ENCODE measurements around the gene RNF25. TPM values are rescaled to one million over a fixed set of nuclear protein-coding genes. Genes with fewer than 3 reads are reported as not detected.

RNF25 gene
- polyA plus RNA-seq, 3 donors, result 10.7 to 20.3 (median 12.9) TPM

GRCh38 chr2:218679119-218679518 is 7.3 kb upstream of the RNF25 start:
- Histone ChIP-seq H3K27ac (ENCODE audit: low read depth in 1 of 2, low read length in 2 of 2) (peak overlapping the region; percentile 21 to 30), H3K27me3 (ENCODE audit: control insufficient read depth in 2 of 2, insufficient read depth in 2 of 2, low read length in 2 of 2) (no peaks in the 10 kb centered on the region), H3K4me2 (replicated peaks; ENCODE audit: extremely low read depth, low read length, poor library complexity, severe bottlenecking) (peak overlapping the region; percentile 51), H3K9me3 (replicated peaks in 1 of 2; ENCODE audit: control insufficient read depth in 1 of 2, insufficient read depth in 1 of 2, low read length in 2 of 2) (no peaks in the 10 kb centered on the region), H3K4me3 (replicated peaks in 1 of 3; ENCODE audit: low read depth in 2 of 3, low read length in 3 of 3) (peak overlapping the region in 1 of 3 experiments; percentile 24), H3K79me2 (ENCODE audit: insufficient read depth, low read length) (no peaks in the 10 kb centered on the region), H3K4me1 (ENCODE audit: control insufficient read depth in 1 of 2, insufficient read depth in 2 of 2, low read length in 2 of 2) (peaks cover 15 to 16% of the 10 kb centered on the region in 2 donors), H3K36me3 (replicated peaks in 1 of 2; ENCODE audit: control insufficient read depth in 1 of 2, insufficient read depth in 2 of 2, low read length in 2 of 2) (no peaks in the 10 kb centered on the region), H4K20me1 (ENCODE audit: insufficient read depth, low read length) (no peaks in the 10 kb centered on the region), H2AFZ (ENCODE audit: insufficient read depth, low read depth, low read length, poor library complexity, severe bottlenecking) (peak overlapping the region; percentile 56), H3K9ac (ENCODE audit: insufficient read depth, low read length, poor library complexity, severe bottlenecking) (no peak overlapping the region)
- Mint-ChIP-seq H3K36me3 (peaks cover 7 to 12% of the 10 kb centered on the region in 2 donors), H3K4me1 (peaks cover 17% of the 10 kb centered on the region), H3K27ac (peak overlapping the region; percentile 83 to 92 (median 88)), H3K4me3 (peak overlapping the region; percentile 7 to 71), H3K9me3 (peaks cover 0 to 2% (median 0%) of the 10 kb centered on the region in 7 donors), H3K27me3 (ENCODE audit: low read depth in 3 of 3) (peaks cover 0 to 4% (median 0%) of the 10 kb centered on the region in 3 donors)
- 0% methylated on average over 4 of the region's 4 CpGs for WGBS (ENCODE audit: insufficient coverage)
- DNase-seq, result peak; percentile 87 to 98 (median 95)
- no peak for TF ChIP-seq CTCF (IDR thresholded peaks at IDR 0.05)
- intact Hi-C loops (cut with micrococcal nuclease), result loop anchor here in 1 of 2 donors (10.0 kb wide), 1 partner anchor 274 kb away; no protein-coding TSS in a partner anchor

- peaks cover 19 to 25% of the 10 kb centered on the region in 2 donors for H3K36me3 Mint-ChIP-seq
- Histone ChIP-seq H3K4me2 (replicated peaks; ENCODE audit: extremely low read depth, low read length, poor library complexity, severe bottlenecking) (peak overlapping the region; percentile 91), H2AFZ (ENCODE audit: insufficient read depth, low read depth, low read length, poor library complexity, severe bottlenecking) (peak overlapping the region; percentile 98), H3K9me3 (replicated peaks in 1 of 2; ENCODE audit: control insufficient read depth in 1 of 2, insufficient read depth in 1 of 2, low read length in 2 of 2) (no peaks in the 10 kb centered on the region), H4K20me1 (ENCODE audit: insufficient read depth, low read length) (no peaks in the 10 kb centered on the region), H3K4me1 (ENCODE audit: control insufficient read depth in 1 of 2, insufficient read depth in 2 of 2, low read length in 2 of 2) (peaks cover 16 to 20% of the 10 kb centered on the region in 2 donors), H3K9ac (ENCODE audit: insufficient read depth, low read length, poor library complexity, severe bottlenecking) (peak overlapping the region; percentile 76), H3K4me3 (replicated peaks in 1 of 3; ENCODE audit: low read depth in 2 of 3, low read length in 3 of 3) (peak overlapping the region; percentile 55 to 98 (median 62)), H3K27ac (ENCODE audit: low read depth in 1 of 2, low read length in 2 of 2) (peak overlapping the region; percentile 10 to 81), H3K27me3 (ENCODE audit: control insufficient read depth in 2 of 2, insufficient read depth in 2 of 2, low read length in 2 of 2) (no peaks in the 10 kb centered on the region), H3K79me2 (ENCODE audit: insufficient read depth, low read length) (peaks cover 24% of the 10 kb centered on the region), H3K36me3 (replicated peaks in 1 of 2; ENCODE audit: control insufficient read depth in 1 of 2, insufficient read depth in 2 of 2, low read length in 2 of 2) (peaks cover 19 to 26% of the 10 kb centered on the region in 2 donors)
- H3K4me1 Mint-ChIP-seq, result peaks cover 22% of the 10 kb centered on the region
- TF ChIP-seq CTCF (IDR thresholded peaks at IDR 0.05), result no peak
- no peaks in the 10 kb centered on the region for H3K27me3 Mint-ChIP-seq (ENCODE audit: low read depth in 3 of 3)
- no peaks in the 10 kb centered on the region for H3K9me3 Mint-ChIP-seq
- H3K27ac Mint-ChIP-seq, result peak overlapping the region; percentile 86 to 97 (median 90)
- WGBS (ENCODE audit: insufficient coverage), result 16% methylated on average over 5 of the region's 12 CpGs
- intact Hi-C loops (cut with micrococcal nuclease), result loop anchor here in 1 of 2 donors (10.0 kb wide), 1 partner anchor 266 kb away; no protein-coding TSS in a partner anchor
- DNase-seq, result no peak
- H3K4me3 Mint-ChIP-seq, result peak overlapping the region; percentile 96 to 99
Observed at GRCh38 chr2:218671097-218671653, 627 bp downstream of the RNF25 start.

All from CD14-positive monocyte (primary cell).